Keratinocyte (primary cell): Measurements from ENCODE around the gene HPCAL1. TPM values are rescaled to one million over a fixed set of nuclear protein-coding genes. Genes with fewer than 3 reads are reported as not detected.

ENCODE experiments used
- DNase-seq: peaks from one replicate; pipeline ENCODE4 v3.0.0-alpha.2; 2011; ENCODE audit warnings: low read depth, missing footprints, low spot score
- FAIRE-seq: peaks from 2 replicates; lab custom pipeline; 2011; peaks lifted over from hg19 to GRCh38; lab: Jason Lieb, UNC
- H2AFZ ChIP-seq: 2 replicates; pipeline ENCODE4 v1.6.0; 2012; ENCODE audit warnings: low read length, control low read depth, inconsistent platforms; ENCODE audit not compliant: control insufficient read depth
- H3K27ac ChIP-seq: 2 replicates; pipeline ENCODE4 v1.5.1; 2011; ENCODE audit warnings: low read length; ENCODE audit not compliant: control insufficient read depth, insufficient read depth
- H3K27me3 ChIP-seq: 3 replicates; pipeline ENCODE4 v1.6.0; 2011; ENCODE audit warnings: low read length; ENCODE audit not compliant: control insufficient read depth, insufficient read depth; ENCODE audit errors: extremely low read depth
- H3K36me3 ChIP-seq, 2 experiments: 2 replicates in 1 of 2; 3 replicates in 1 of 2; pipeline ENCODE4 v1.5.1; 2011; ENCODE audit warnings: low read length in 2 of 2, mild to moderate bottlenecking in 1 of 2; ENCODE audit not compliant: control insufficient read depth in 2 of 2, insufficient read depth in 2 of 2; ENCODE audit errors: extremely low read depth in 1 of 2
- H3K4me1 ChIP-seq: 3 replicates; pipeline ENCODE4 v1.5.1; 2011; ENCODE audit warnings: low read length; ENCODE audit not compliant: control insufficient read depth, insufficient read depth; ENCODE audit errors: extremely low read depth
- H3K4me2 ChIP-seq: 3 replicates; pipeline ENCODE4 v1.6.0; 2011; ENCODE audit warnings: low read depth, low read length; ENCODE audit not compliant: control insufficient read depth, insufficient read depth; ENCODE audit errors: extremely low read depth
- H3K4me3 ChIP-seq, 3 experiments: fragments of 200-600 bp in 1 of 3; sonication (generic) in 1 of 3; 2 replicates in 2 of 3; 3 replicates in 1 of 3; pipeline ENCODE4 v1.5.1; 2011 to 2016; ENCODE audit warnings: low read length in 3 of 3, mild to moderate bottlenecking in 3 of 3, control low read depth in 2 of 3, inconsistent platforms in 1 of 3, low read depth in 1 of 3, mixed read lengths in 1 of 3, mixed run types in 1 of 3, moderate library complexity in 1 of 3; ENCODE audit not compliant: control insufficient read depth in 2 of 3, insufficient read depth in 2 of 3; ENCODE audit errors: extremely low read depth in 1 of 3
- H3K79me2 ChIP-seq: 2 replicates; pipeline ENCODE4 v1.6.0; 2012; ENCODE audit warnings: low read length; ENCODE audit not compliant: control insufficient read depth, insufficient read depth
- H3K9ac ChIP-seq: 3 replicates; pipeline ENCODE4 v1.6.0; 2011; ENCODE audit warnings: low read length; ENCODE audit not compliant: control insufficient read depth, insufficient read depth; ENCODE audit errors: extremely low read depth
- H3K9me1 ChIP-seq: 3 replicates; pipeline ENCODE4 v1.6.0; 2011; ENCODE audit warnings: low read length; ENCODE audit not compliant: control insufficient read depth, insufficient read depth; ENCODE audit errors: extremely low read depth
- H3K9me3 ChIP-seq: 2 replicates; pipeline ENCODE4 v1.5.1; 2012; ENCODE audit warnings: low read depth, low read length; ENCODE audit not compliant: control insufficient read depth
- H4K20me1 ChIP-seq: 3 replicates; pipeline ENCODE4 v1.6.0; 2011; ENCODE audit warnings: low read length; ENCODE audit not compliant: control insufficient read depth, insufficient read depth; ENCODE audit errors: extremely low read depth
- CTCF ChIP-seq, 3 experiments: IDR thresholded peaks in 1 of 3; conservative IDR thresholded peaks in 1 of 3; optimal IDR thresholded peaks in 1 of 3; 2 replicates in 2 of 3; 3 replicates in 1 of 3; pipeline versions ENCODE3 to v1.5.1; 2011; ENCODE audit warnings: low read length in 3 of 3, mild to moderate bottlenecking in 3 of 3, moderate library complexity in 2 of 3, control low read depth in 1 of 3, inconsistent platforms in 1 of 3; ENCODE audit not compliant: insufficient read depth in 2 of 3; ENCODE audit errors: extremely low read depth in 1 of 3
- EZH2 ChIP-seq: IDR thresholded peaks from one replicate; pipeline ENCODE4 v1.6.1; 2012; ENCODE audit warnings: inconsistent platforms, mild to moderate bottlenecking, low read length, moderate library complexity
- dilution Hi-C: fragments of 300-500 bp; cut with MboI; formaldehyde crosslinking; loops from one replicate; pipeline ENCODE4 v1.7.0; 2020; ENCODE audit warnings: low sequenced_read_pairs; ENCODE audit not compliant: extremely low pct_ligation_motif_present
- polyA plus RNA-seq, 5 experiments: library from polyadenylated mRNA; depleted of rRNA in 3 of 5; stranded (reverse) in 3 of 5; stranded (forward) in 1 of 5; unstranded in 1 of 5; fragments of >200 nt; gene quantifications; 1 replicate in 1 of 5; 2 replicates in 3 of 5; 3 replicates in 1 of 5; pipeline versions ENCODE4 v1.2.1 to v1.2.3, GENCODE V29; 2011 to 2012; ENCODE audit warnings: missing spikeins in 2 of 5, low read depth in 1 of 5, low replicate concordance in 1 of 5

The HPCAL1 gene
- polyA plus RNA-seq, 1 donor (not counting 4 experiments of a cell fraction or from before 2014, with no cell fraction given): 18.0 TPM

- peaks cover 2% of the 10 kb centered on the region for H3K9me1 ChIP-seq
- H3K4me2 ChIP-seq: no peak overlapping the region
- dilution Hi-C loops: no loop called here
- TF ChIP-seq EZH2 (no peak), CTCF (optimal IDR thresholded peaks at IDR 0.05 in 1 of 3, IDR thresholded peaks at IDR 0.05 in 1 of 3, conservative IDR thresholded peaks at IDR 0.05 in 1 of 3; ENCODE audit: extremely low read depth in 1 of 3, insufficient read depth in 2 of 3, low read length in 3 of 3) (no peak)
- H3K9me3 ChIP-seq: no peaks in the 10 kb centered on the region
- FAIRE-seq (no peak), DNase-seq (no peak)
- H3K27me3 ChIP-seq: no peaks in the 10 kb centered on the region
- H3K27ac ChIP-seq: no peak overlapping the region
- no peak overlapping the region for H2AFZ ChIP-seq
- H3K79me2 ChIP-seq: peaks cover 79% of the 10 kb centered on the region
- peaks cover 0 to 5% of the 10 kb centered on the region in 2 experiments for H3K36me3 ChIP-seq
- no peak overlapping the region for H3K9ac ChIP-seq
- peaks cover 15% of the 10 kb centered on the region for H3K4me1 ChIP-seq
- H4K20me1 ChIP-seq: peaks cover 24% of the 10 kb centered on the region
- no peak overlapping the region for H3K4me3 ChIP-seq
Observed at GRCh38 chr2:10306901-10307463, 4.3 kb downstream of the HPCAL1 start.

- Histone ChIP-seq H4K20me1 (peaks cover 24% of the 10 kb centered on the region), H3K4me1 (peaks cover 15% of the 10 kb centered on the region), H3K36me3 (peaks cover 2 to 10% of the 10 kb centered on the region in 2 experiments), H3K27me3 (no peaks in the 10 kb centered on the region), H3K4me3 (no peak overlapping the region), H3K9me3 (no peaks in the 10 kb centered on the region), H3K27ac (no peak overlapping the region), H3K79me2 (peaks cover 86% of the 10 kb centered on the region), H3K9me1 (peaks cover 2% of the 10 kb centered on the region), H2AFZ (no peak overlapping the region), H3K9ac (no peak overlapping the region), H3K4me2 (no peak overlapping the region)
- dilution Hi-C loops: no loop called here
- DNase-seq (no peak), FAIRE-seq (no peak)
- TF ChIP-seq CTCF (optimal IDR thresholded peaks at IDR 0.05 in 1 of 3, IDR thresholded peaks at IDR 0.05 in 1 of 3, conservative IDR thresholded peaks at IDR 0.05 in 1 of 3; ENCODE audit: extremely low read depth in 1 of 3, insufficient read depth in 2 of 3, low read length in 3 of 3) (no peak), EZH2 (no peak)
Observed at GRCh38 chr2:10307561-10308156, 5.0 kb downstream of the HPCAL1 start.
